GM13976 (cell line): ENCODE results near the gene NDST3.

ENCODE experiments used
- DNase-seq: peaks from one replicate; pipeline ENCODE4 v3.0.0; 2012; ENCODE audit warnings: low spot score
- CTCF ChIP-seq: IDR thresholded peaks from 2 replicates; pipeline ENCODE4 v1.5.1; 2012; ENCODE audit warnings: borderline replicate concordance, mild to moderate bottlenecking; ENCODE audit not compliant: insufficient read depth; ENCODE audit errors: extremely low read depth, missing control alignments, control extremely low read depth
- in situ Hi-C: fragments of 300-500 bp; cut with MboI; formaldehyde crosslinking; loops from one replicate; pipeline ENCODE4 v1.12.0; 2022; ENCODE audit warnings: low sequenced_read_pairs, mixed read lengths, inconsistent platforms; ENCODE audit not compliant: unreplicated experiment

NDST3 gene

GRCh38 chr4:118058955-118059354, 24.7 kb downstream of the NDST3 start:
- in situ Hi-C loops = no loop called here
- no peak for TF ChIP-seq CTCF
- no peak for DNase-seq

GRCh38 chr4:118059397-118059796, 25.1 kb downstream of the NDST3 start:
- in situ Hi-C loops = no loop called here
- no peak for DNase-seq
- no peak for TF ChIP-seq CTCF

- peak; percentile 17 for DNase-seq
- peak; percentile 48 for TF ChIP-seq CTCF
- in situ Hi-C loops = no loop called here
Measured at GRCh38 chr4:118076958-118077766, 42.9 kb downstream of the NDST3 start.

GRCh38 chr4:118077767-118078105, 43.5 kb downstream of the NDST3 start:
- no peak for TF ChIP-seq CTCF
- DNase-seq = no peak
- in situ Hi-C loops = no loop called here

GRCh38 chr4:118081434-118081833, 47.1 kb downstream of the NDST3 start:
- in situ Hi-C loops = no loop called here
- DNase-seq = no peak
- TF ChIP-seq CTCF = no peak

- in situ Hi-C loops = no loop called here
- DNase-seq = no peak
- TF ChIP-seq CTCF = no peak
Measured at GRCh38 chr4:118082182-118082581, 47.9 kb downstream of the NDST3 start.
